ENCODE measurements around the gene MFSD11.
A peak's percentile ranks its signal among the peaks of the same experiment; 100 is the strongest.
"Not testable (repeated sequence)": the region's sequence is repeated elsewhere in the genome, so short reads cannot be mapped to it uniquely, and the experiment has no call there.

The MFSD11 gene

GRCh38 chr17:76812968-76813367 is 75.0 kb downstream of the MFSD11 start:
- H3K4me3 ChIP-seq (ENCODE audit: low read depth, low read length) = no peak overlapping the region
- no peak for DNase-seq (ENCODE audit: low read depth)
- TF ChIP-seq CTCF (IDR thresholded peaks at IDR 0.05; ENCODE audit: insufficient read depth, low read depth, low read length, missing control alignments) = no peak

GRCh38 chr17:76815907-76816589 is 78.1 kb downstream of the MFSD11 start:
- not testable (repeated sequence) for DNase-seq (ENCODE audit: low read depth); H3K4me3 ChIP-seq (ENCODE audit: low read depth, low read length)

- peak; percentile 67 for TF ChIP-seq CTCF (IDR thresholded peaks at IDR 0.05; ENCODE audit: insufficient read depth, low read depth, low read length, missing control alignments)
- peak; percentile 64 for DNase-seq (ENCODE audit: low read depth)
- no peak overlapping the region for H3K4me3 ChIP-seq (ENCODE audit: low read depth, low read length)
Measured at GRCh38 chr17:76816590-76817135, 78.7 kb downstream of the MFSD11 start.

GRCh38 chr17:76820039-76820438 is 82.1 kb downstream of the MFSD11 start:
- no peak for TF ChIP-seq CTCF (IDR thresholded peaks at IDR 0.05; ENCODE audit: insufficient read depth, low read depth, low read length, missing control alignments)
- no peak overlapping the region for H3K4me3 ChIP-seq (ENCODE audit: low read depth, low read length)
- peak; percentile 26 for DNase-seq (ENCODE audit: low read depth)

- no peak for DNase-seq (ENCODE audit: low read depth)
- TF ChIP-seq CTCF (IDR thresholded peaks at IDR 0.05; ENCODE audit: insufficient read depth, low read depth, low read length, missing control alignments) = no peak
- no peak overlapping the region for H3K4me3 ChIP-seq (ENCODE audit: low read depth, low read length)
Measured at GRCh38 chr17:76820561-76820960, 82.6 kb downstream of the MFSD11 start.

- TF ChIP-seq CTCF (IDR thresholded peaks at IDR 0.05; ENCODE audit: insufficient read depth, low read depth, low read length, missing control alignments) = no peak
- DNase-seq (ENCODE audit: low read depth) = no peak
- H3K4me3 ChIP-seq (ENCODE audit: low read depth, low read length) = no peak overlapping the region
Measured at GRCh38 chr17:76822184-76822778, 84.4 kb downstream of the MFSD11 start.

GRCh38 chr17:76824093-76824492 is 86.2 kb downstream of the MFSD11 start:
- peak; percentile 76 for DNase-seq (ENCODE audit: low read depth)
- TF ChIP-seq CTCF (IDR thresholded peaks at IDR 0.05; ENCODE audit: insufficient read depth, low read depth, low read length, missing control alignments) = no peak
- H3K4me3 ChIP-seq (ENCODE audit: low read depth, low read length) = no peak overlapping the region

All from GM12865 (cell line).